Right lobe of liver (tissue), 6 donors: ENCODE measurements around the gene KBTBD13. TPM values are rescaled to one million over a fixed set of nuclear protein-coding genes. Genes with fewer than 3 reads are reported as not detected.

Source experiments
- ATAC-seq, 4 donors: fragments of 200-7000 bp; cut with Tn5 transposase; one replicate each; pipeline ENCODE4 v1.9.1; 2020; ENCODE audit warnings: mild to moderate bottlenecking in 4 of 4, moderate library complexity in 4 of 4
- DNase-seq, 3 donors: peaks; one replicate each; pipeline ENCODE4 v3.0.0-alpha.2; 2020
- H3K27ac ChIP-seq, 3 donors: fragments of 200-600 bp; one replicate each; pipeline ENCODE4 v1.8.0; 2022
- H3K27me3 ChIP-seq, 2 donors: fragments of 200-600 bp; one replicate each; pipeline ENCODE4 v1.8.0; 2022
- H3K36me3 ChIP-seq, 4 donors: fragments of 200-600 bp; sonication (generic) in 1 of 4; one replicate each; pipeline versions ENCODE4 v1.5.1 to v1.8.0; 2017 to 2022; ENCODE audit warnings: control low read depth in 1 of 4
- H3K4me1 ChIP-seq, 4 donors: fragments of 200-600 bp; sonication (generic) in 1 of 4; one replicate each; pipeline versions ENCODE4 v1.5.1 to v1.8.0; 2017 to 2022; ENCODE audit warnings: control low read depth in 1 of 4
- H3K4me3 ChIP-seq, 3 donors: fragments of 200-600 bp; one replicate each; pipeline ENCODE4 v1.8.0; 2022
- H3K9me3 ChIP-seq, 4 donors: fragments of 200-600 bp; sonication (generic) in 1 of 4; one replicate each; pipeline versions ENCODE4 v1.5.1 to v1.8.0; 2017 to 2022; ENCODE audit warnings: control low read depth in 1 of 4
- POLR2A ChIP-seq: fragments of 450-650 bp; IDR thresholded peaks from one replicate; pipeline ENCODE4 v1.6.1; 2017; ENCODE audit warnings: antibody characterized with exemption, mild to moderate bottlenecking
- WGBS: methylation state at CpG from one replicate; pipeline ENCODE4 v1.1.6; 2018; ENCODE audit warnings: low coverage, low lambda C conversion rate; ENCODE audit not compliant: insufficient coverage; ENCODE audit errors: missing lambda C conversion rate; 5-methylcytosine and 5-hydroxymethylcytosine counted together
- intact Hi-C, 2 donors: fragments of 100-400 bp; cut with DNase I; formaldehyde crosslinking; loops; one replicate each; pipeline versions ENCODE4 v1.11.2 to v1.14.1; 2022
- long read RNA-seq: library from polyadenylated mRNA; unstranded; transcript quantifications from one replicate; pipeline ENCODE4 v2.0.0, GENCODE V29; 2019
- total RNA-seq, 6 experiments: library from RNA; depleted of rRNA in 2 of 6; stranded (reverse); fragments of >200 nt in 2 of 6; fragmentation: NEBNext Ultra II Directional in 3 of 6; extraction: Animal tissue kit (Norgen Biotek cat#: 25700) in 3 of 6; gene quantifications; one replicate each; pipeline versions ENCODE4 v1.1.0 to v1.2.4, GENCODE V29; 2016 to 2023
- TF ChIP-seq, protein P1 (sequence below), 4 donors: fragments of 200-600 bp in 3 of 4; fragments of 450-650 bp in 1 of 4; IDR thresholded peaks; one replicate each; pipeline versions ENCODE4 v1.5.1 to v1.8.0; 2016 to 2022; ENCODE audit warnings: antibody characterized with exemption in 4 of 4, mild to moderate bottlenecking in 2 of 4
- donor health status: DM: no; HTN: yes; CAD: no.
- donor health status: DM: no; HTN: no; CAD: no.
- donor health status: DM: no; HTN: no; CAD: no.
- donor health status: DM: no; HTN: yes; CAD: no.
- donor health status: DM: no; HTN: yes; CAD: no.

The KBTBD13 gene
- not detected for total RNA-seq
- long read RNA-seq = 0 reads

DNA sequence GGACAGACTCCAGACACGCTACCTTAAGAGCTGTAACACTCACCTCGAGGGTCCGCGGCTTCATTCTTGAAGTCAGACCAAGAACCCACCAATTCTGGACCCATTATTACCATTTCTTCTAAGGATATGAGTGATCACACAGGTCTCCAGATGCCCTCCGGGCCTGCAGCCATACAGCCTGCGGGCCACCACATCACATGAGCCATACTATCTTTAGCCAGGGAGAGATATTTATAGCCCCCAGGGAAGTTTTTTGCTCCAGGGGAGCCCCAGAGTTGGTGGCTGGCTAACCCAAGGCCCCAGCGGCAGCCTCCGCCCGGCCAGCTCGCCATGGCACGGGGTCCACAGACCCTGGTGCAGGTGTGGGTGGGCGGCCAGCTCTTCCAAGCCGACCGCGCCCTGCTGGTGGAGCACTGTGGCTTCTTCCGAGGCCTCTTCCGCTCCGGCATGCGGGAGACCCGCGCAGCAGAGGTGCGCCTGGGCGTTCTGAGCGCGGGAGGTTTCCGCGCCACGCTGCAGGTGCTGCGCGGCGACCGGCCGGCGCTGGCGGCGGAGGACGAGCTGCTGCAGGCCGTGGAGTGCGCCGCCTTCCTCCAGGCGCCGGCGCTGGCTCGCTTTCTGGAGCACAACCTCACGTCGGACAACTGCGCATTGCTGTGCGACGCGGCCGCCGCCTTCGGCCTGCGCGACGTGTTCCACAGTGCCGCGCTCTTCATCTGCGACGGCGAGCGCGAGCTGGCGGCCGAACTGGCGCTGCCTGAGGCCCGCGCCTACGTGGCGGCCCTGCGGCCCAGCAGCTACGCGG is at the start of gene KBTBD13:
KBTBD13 (plus strand) TSS at position 261 of the 805 bp plus-strand sequence; CDS start at position 331, 70 bp downstream.
- TF ChIP-seq, protein P1, sequence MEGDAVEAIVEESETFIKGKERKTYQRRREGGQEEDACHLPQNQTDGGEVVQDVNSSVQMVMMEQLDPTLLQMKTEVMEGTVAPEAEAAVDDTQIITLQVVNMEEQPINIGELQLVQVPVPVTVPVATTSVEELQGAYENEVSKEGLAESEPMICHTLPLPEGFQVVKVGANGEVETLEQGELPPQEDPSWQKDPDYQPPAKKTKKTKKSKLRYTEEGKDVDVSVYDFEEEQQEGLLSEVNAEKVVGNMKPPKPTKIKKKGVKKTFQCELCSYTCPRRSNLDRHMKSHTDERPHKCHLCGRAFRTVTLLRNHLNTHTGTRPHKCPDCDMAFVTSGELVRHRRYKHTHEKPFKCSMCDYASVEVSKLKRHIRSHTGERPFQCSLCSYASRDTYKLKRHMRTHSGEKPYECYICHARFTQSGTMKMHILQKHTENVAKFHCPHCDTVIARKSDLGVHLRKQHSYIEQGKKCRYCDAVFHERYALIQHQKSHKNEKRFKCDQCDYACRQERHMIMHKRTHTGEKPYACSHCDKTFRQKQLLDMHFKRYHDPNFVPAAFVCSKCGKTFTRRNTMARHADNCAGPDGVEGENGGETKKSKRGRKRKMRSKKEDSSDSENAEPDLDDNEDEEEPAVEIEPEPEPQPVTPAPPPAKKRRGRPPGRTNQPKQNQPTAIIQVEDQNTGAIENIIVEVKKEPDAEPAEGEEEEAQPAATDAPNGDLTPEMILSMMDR (IDR thresholded peaks at IDR 0.05) = no peak
- TF ChIP-seq POLR2A = no peak
- Histone ChIP-seq H3K27me3 (no peaks in the 10 kb centered on the region), H3K4me3 (no peak within 1 kb of the TSS), H3K36me3 (no peaks in the 10 kb centered on the region), H3K4me1 (no peaks in the 10 kb centered on the region), H3K9me3 (no peaks in the 10 kb centered on the region), H3K27ac (no peak within 1 kb of the TSS)
- intact Hi-C loops = no loop called here
- WGBS = 86% methylated on average over 8 of the region's 73 CpGs
- ATAC-seq (peak in 1 of 4 donors; percentile 8), DNase-seq (no peak)

DNA sequence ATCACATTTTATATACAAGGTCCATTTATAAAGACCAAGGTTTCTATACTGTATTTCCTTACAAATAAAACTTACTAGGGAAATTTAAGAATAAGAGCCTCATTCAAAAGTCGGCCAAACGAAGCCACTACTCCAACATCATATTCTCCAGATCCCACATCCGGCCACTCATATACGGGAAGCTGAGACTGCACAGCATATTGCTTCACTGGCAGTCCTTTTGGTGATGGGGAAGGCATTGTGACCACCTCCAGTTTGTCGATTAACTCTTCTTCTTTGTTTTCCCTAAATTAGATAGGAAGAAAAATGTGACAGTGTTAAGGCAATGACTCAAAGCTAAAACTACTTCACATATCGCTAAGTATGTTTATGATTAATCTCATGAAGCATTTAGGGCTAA is 49.8 kb upstream of the KBTBD13 start:
- Histone ChIP-seq H3K27ac (no peak overlapping the region), H3K4me3 (no peak overlapping the region), H3K36me3 (peaks cover 0 to 23% (median 9%) of the 10 kb centered on the region in 4 donors), H3K4me1 (peaks cover 0 to 11% (median 5%) of the 10 kb centered on the region in 4 donors), H3K9me3 (no peaks in the 10 kb centered on the region), H3K27me3 (no peaks in the 10 kb centered on the region)
- DNase-seq = no peak
- no peak for TF ChIP-seq POLR2A
- TF ChIP-seq, protein P1 (IDR thresholded peaks at IDR 0.05) = no peak
- ATAC-seq = no peak
- intact Hi-C loops = no loop called here
- WGBS = 85% methylated on average over 6 of the region's 6 CpGs

DNA sequence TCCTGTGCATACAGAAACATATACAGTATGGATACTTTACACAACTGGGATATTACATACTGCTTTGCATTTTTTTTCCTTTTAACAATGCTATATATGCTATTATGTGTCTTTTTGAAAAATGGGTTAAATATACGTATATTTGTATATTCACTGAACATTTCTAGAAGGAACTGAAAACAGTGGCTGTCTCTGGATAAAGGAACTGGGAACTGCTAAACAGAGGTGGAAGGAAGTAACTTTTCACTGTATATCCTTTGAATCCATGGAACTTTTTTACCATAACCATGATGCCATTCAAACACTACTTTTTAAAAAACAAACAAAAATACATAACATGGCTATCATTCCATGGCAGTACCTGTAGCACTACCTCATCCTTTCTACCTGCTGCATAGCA is 49.0 kb upstream of the KBTBD13 start:
- WGBS = 50% methylated on average over 1 of the region's 1 CpG
- intact Hi-C loops = no loop called here
- peaks cover 0 to 13% (median 6%) of the 10 kb centered on the region in 4 donors for H3K4me1 ChIP-seq
- H3K9me3 ChIP-seq = no peaks in the 10 kb centered on the region
- ATAC-seq = no peak
- no peak for TF ChIP-seq POLR2A
- no peaks in the 10 kb centered on the region for H3K27me3 ChIP-seq
- H3K4me3 ChIP-seq = no peak overlapping the region
- peaks cover 0 to 21% (median 9%) of the 10 kb centered on the region in 4 donors for H3K36me3 ChIP-seq
- H3K27ac ChIP-seq = no peak overlapping the region
- no peak for DNase-seq

DNA sequence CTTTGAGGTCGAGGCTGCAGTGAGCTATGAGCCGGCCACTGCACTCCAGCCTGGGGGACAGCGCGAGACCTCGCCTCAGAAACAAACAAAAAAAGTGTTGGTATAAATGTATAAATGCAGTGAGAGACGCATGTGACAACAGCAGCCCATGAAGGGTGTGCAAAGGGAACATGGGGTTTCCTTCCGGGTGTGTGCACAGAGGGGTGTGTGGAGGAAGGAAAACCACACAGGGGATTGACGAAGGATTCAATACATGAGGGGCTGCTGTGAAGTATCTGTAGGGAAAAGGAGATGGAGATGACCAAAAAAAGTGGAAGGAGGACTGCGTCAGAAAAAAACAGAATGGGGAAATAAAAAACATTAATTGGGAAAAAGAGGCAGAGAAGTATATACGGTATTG is 48.2 kb upstream of the KBTBD13 start:
- TF ChIP-seq POLR2A = no peak
- TF ChIP-seq, protein P1 (IDR thresholded peaks at IDR 0.05) = no peak
- Histone ChIP-seq H3K36me3 (peaks cover 0 to 18% (median 8%) of the 10 kb centered on the region in 4 donors), H3K27ac (no peak overlapping the region), H3K4me3 (peak overlapping the region; percentile 75 to 96 (median 93)), H3K27me3 (no peaks in the 10 kb centered on the region), H3K9me3 (no peaks in the 10 kb centered on the region), H3K4me1 (peaks cover 0 to 19% (median 9%) of the 10 kb centered on the region in 4 donors)
- intact Hi-C loops = no loop called here
- DNase-seq (no peak), ATAC-seq (no peak)
- WGBS = 51% methylated on average over 10 of the region's 10 CpGs
